Progenitor cell of endocrine pancreas (in vitro differentiated cells): ENCODE data around the gene OR2K2. TPM values are rescaled to one million over a fixed set of nuclear protein-coding genes. Genes with fewer than 3 reads are reported as not detected.

Experiments used
- DNase-seq: peaks from one replicate; pipeline ENCODE4 v3.0.0; 2021; ENCODE audit warnings: low spot score; ENCODE audit not compliant: unreplicated experiment
- H3K27ac Mint-ChIP-seq: 2 replicates; pipeline ENCODE4 v1.8.0; 2021; ENCODE audit warnings: mild to moderate bottlenecking, moderate library complexity, mixed read lengths
- H3K27me3 Mint-ChIP-seq: 2 replicates; pipeline ENCODE4 v1.8.0; 2021; ENCODE audit warnings: mixed read lengths
- H3K36me3 Mint-ChIP-seq: 2 replicates; pipeline ENCODE4 v1.8.0; 2022; ENCODE audit warnings: mixed read lengths; ENCODE audit not compliant: insufficient read depth
- H3K4me1 Mint-ChIP-seq: 2 replicates; pipeline ENCODE4 v1.8.0; 2021; ENCODE audit warnings: low read depth, mixed read lengths
- H3K4me3 Mint-ChIP-seq: 2 replicates; pipeline ENCODE4 v1.8.0; 2021; ENCODE audit warnings: low read depth, mild to moderate bottlenecking, moderate library complexity, mixed read lengths
- H3K9me3 Mint-ChIP-seq: 2 replicates; pipeline ENCODE4 v1.8.0; 2021; ENCODE audit warnings: low read depth, mixed read lengths
- CTCF ChIP-seq: fragments of 200-600 bp; sonication (generic); IDR thresholded peaks from one replicate; pipeline ENCODE4 v1.5.0; 2021; ENCODE audit warnings: antibody characterized with exemption, mild to moderate bottlenecking; ENCODE audit not compliant: unreplicated experiment
- long read RNA-seq: library from polyadenylated mRNA; unstranded; transcript quantifications from one replicate; pipeline ENCODE4 v2.0.0, GENCODE V29; 2020
- total RNA-seq: library from RNA; stranded (reverse); gene quantifications from 2 replicates; pipeline ENCODE4 v1.2.1, GENCODE V29; 2021

The OR2K2 gene, protein sequence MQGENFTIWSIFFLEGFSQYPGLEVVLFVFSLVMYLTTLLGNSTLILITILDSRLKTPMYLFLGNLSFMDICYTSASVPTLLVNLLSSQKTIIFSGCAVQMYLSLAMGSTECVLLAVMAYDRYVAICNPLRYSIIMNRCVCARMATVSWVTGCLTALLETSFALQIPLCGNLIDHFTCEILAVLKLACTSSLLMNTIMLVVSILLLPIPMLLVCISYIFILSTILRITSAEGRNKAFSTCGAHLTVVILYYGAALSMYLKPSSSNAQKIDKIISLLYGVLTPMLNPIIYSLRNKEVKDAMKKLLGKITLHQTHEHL
- total RNA-seq, result not detected in 2 replicates
- long read RNA-seq, result 0 reads

DNA sequence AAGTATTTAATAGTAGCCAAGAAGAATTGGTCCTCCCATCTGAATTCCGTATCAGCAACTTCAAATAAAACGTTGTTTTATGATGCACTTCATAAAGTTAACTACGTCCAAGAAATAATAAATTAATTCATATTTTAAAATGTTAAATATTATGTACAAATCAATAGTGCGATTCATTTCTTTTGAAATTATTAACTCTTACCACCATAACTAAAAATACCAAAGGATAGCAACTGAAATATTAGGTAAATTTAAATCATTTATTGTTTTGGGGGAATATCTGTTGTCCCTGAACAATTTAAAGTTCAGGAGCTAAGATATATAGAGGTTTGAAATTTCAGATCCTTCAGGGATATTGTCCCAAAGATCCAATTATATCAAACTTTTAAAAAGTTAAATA, at the start of gene OR2K2:
TSS of gene OR2K2 (minus strand) at position 101 of the 400 bp plus-strand sequence. CDS start 1,791 bp downstream, outside the sequence.
- H3K4me3 Mint-ChIP-seq, result no peak within 1 kb of the TSS
- DNase-seq, result no peak
- H3K4me1 Mint-ChIP-seq, result no peaks in the 10 kb centered on the region
- H3K36me3 Mint-ChIP-seq, result no peaks in the 10 kb centered on the region
- TF ChIP-seq CTCF, result no peak
- peaks cover 2% of the 10 kb centered on the region for H3K27me3 Mint-ChIP-seq
- H3K9me3 Mint-ChIP-seq, result no peaks in the 10 kb centered on the region
- H3K27ac Mint-ChIP-seq, result no peak within 1 kb of the TSS

GRCh38 chr9:111375817-111376564, 46.0 kb upstream of the OR2K2 start:
- H3K4me1 Mint-ChIP-seq, result peaks cover 3% of the 10 kb centered on the region
- no peak for DNase-seq
- H3K36me3 Mint-ChIP-seq, result peaks cover 41% of the 10 kb centered on the region
- no peak for TF ChIP-seq CTCF
- H3K9me3 Mint-ChIP-seq, result peaks cover 3% of the 10 kb centered on the region
- H3K27ac Mint-ChIP-seq, result no peak overlapping the region
- no peaks in the 10 kb centered on the region for H3K27me3 Mint-ChIP-seq
- H3K4me3 Mint-ChIP-seq, result no peak overlapping the region

DNA sequence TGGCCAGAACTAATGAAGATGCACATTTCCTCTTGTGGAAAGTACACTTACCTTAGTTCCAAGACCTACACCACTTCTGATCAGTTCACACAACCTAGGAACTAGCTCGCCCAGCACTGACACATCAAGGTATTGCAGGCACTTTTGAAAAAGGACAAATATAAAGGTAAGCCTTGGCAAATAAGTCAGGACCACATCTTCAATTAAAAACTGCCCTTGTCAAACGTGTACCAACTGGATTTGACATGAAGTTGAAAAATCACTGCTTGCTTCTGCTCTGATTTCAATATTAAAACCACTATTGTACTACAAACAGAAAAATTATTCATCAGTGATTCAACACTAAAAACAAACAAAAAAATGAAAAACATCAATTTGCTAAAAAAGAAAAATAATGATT, 45.0 kb upstream of the OR2K2 start:
- Mint-ChIP-seq H3K27me3 (no peaks in the 10 kb centered on the region), H3K27ac (no peak overlapping the region), H3K4me3 (no peak overlapping the region), H3K36me3 (peaks cover 41% of the 10 kb centered on the region), H3K9me3 (peaks cover 3% of the 10 kb centered on the region), H3K4me1 (no peaks in the 10 kb centered on the region)
- DNase-seq, result no peak
- TF ChIP-seq CTCF, result no peak

DNA sequence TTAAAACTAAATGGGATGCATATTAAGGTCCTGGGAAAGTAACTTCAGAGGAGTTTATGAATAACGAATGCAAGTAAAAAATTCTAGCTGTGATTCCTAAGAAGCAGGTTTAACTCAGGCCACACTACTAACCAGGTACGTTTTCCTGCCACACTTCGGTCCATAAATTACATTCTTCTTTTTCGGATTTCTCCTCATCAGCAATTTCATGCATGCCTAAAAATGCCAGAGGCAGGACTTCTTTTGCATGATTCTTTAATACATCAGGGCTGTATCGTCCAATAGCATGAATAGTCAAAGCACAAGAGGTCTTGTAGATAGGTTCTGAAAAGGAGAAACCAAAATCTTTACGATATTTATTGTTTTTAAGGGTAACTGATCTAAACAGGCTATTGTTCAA, 42.3 kb upstream of the OR2K2 start:
- Mint-ChIP-seq H3K9me3 (no peaks in the 10 kb centered on the region), H3K27me3 (no peaks in the 10 kb centered on the region), H3K4me1 (no peaks in the 10 kb centered on the region), H3K36me3 (peaks cover 42% of the 10 kb centered on the region), H3K4me3 (no peak overlapping the region), H3K27ac (no peak overlapping the region)
- no peak for DNase-seq
- TF ChIP-seq CTCF, result no peak

DNA sequence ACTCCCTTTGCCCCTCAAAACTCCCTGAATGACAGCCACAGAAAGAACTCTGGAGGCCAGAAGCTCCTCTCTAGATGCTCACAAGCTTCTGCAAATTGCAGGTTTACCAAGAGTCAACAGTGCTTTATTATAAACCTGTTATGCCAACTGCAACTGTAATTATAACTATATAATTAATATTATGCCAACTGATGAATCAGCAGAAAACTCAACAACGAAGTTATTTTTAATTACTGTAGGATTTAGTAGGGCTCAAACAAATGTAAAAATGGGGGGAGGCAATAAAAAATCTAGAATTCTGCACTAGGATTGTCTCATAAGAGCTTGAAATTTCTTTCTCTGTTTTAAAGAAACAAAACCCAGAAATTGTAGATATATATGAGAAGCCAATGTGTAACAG, 37.0 kb upstream of the OR2K2 start:
- Mint-ChIP-seq H3K9me3 (no peaks in the 10 kb centered on the region), H3K36me3 (peaks cover 41% of the 10 kb centered on the region), H3K4me3 (no peak overlapping the region), H3K4me1 (peaks cover 3% of the 10 kb centered on the region), H3K27ac (no peak overlapping the region), H3K27me3 (no peaks in the 10 kb centered on the region)
- no peak for DNase-seq
- no peak for TF ChIP-seq CTCF
